GM18951 (cell line): Measurements from ENCODE around the gene EDC4.

Experiments
- POLR2A ChIP-seq: IDR thresholded peaks from 4 replicates; pipeline ENCODE4 v1.6.1; 2011; ENCODE audit warnings: mild to moderate bottlenecking; ENCODE audit not compliant: insufficient read length, insufficient read depth; ENCODE audit errors: extremely low read depth
- in situ Hi-C: fragments of 300-500 bp; cut with MboI; formaldehyde crosslinking; loops from one replicate; pipeline ENCODE4 v1.12.0; 2022; ENCODE audit warnings: low sequenced_read_pairs, mixed read lengths, inconsistent platforms; ENCODE audit not compliant: unreplicated experiment

The EDC4 gene

GRCh38 chr16:67878232-67878631 lies 5.4 kb downstream of the EDC4 start:
- no peak for TF ChIP-seq POLR2A
- in situ Hi-C loops = no loop called here

GRCh38 chr16:67878846-67879245 lies 6.0 kb downstream of the EDC4 start:
- in situ Hi-C loops = no loop called here
- no peak for TF ChIP-seq POLR2A

- in situ Hi-C loops = no loop called here
- no peak for TF ChIP-seq POLR2A
Measured at GRCh38 chr16:67879462-67879861, 6.6 kb downstream of the EDC4 start.

- TF ChIP-seq POLR2A = no peak
- in situ Hi-C loops = no loop called here
Measured at GRCh38 chr16:67879936-67880335, 7.1 kb downstream of the EDC4 start.

GRCh38 chr16:67880584-67880983 lies 7.7 kb downstream of the EDC4 start:
- TF ChIP-seq POLR2A = no peak
- in situ Hi-C loops = no loop called here

- in situ Hi-C loops = no loop called here
- no peak for TF ChIP-seq POLR2A
Measured at GRCh38 chr16:67881621-67882161, 8.8 kb downstream of the EDC4 start.

- in situ Hi-C loops = no loop called here
- no peak for TF ChIP-seq POLR2A
Measured at GRCh38 chr16:67882374-67883145, 9.7 kb downstream of the EDC4 start.

- no peak for TF ChIP-seq POLR2A
- in situ Hi-C loops = no loop called here
Measured at GRCh38 chr16:67883146-67883871, 10.5 kb downstream of the EDC4 start.

GRCh38 chr16:67883872-67884261 lies 11.0 kb downstream of the EDC4 start:
- in situ Hi-C loops = no loop called here
- TF ChIP-seq POLR2A = no peak

- in situ Hi-C loops = no loop called here
Measured at GRCh38 chr16:67884684-67885083, 11.8 kb downstream of the EDC4 start, which contains the start of gene NRN1L. Gene NRN1L (plus strand): TSS chr16:67884885. CDS start chr16:67884904, 19 bp downstream.

GRCh38 chr16:67885545-67885944 lies 12.7 kb downstream of the EDC4 start:
- in situ Hi-C loops = no loop called here
- TF ChIP-seq POLR2A = no peak

More at GRCh38 chr16:67884684-67885083, 11.8 kb downstream of the EDC4 start, which contains the start of gene NRN1L:
- TF ChIP-seq POLR2A = no peak

- no peak for TF ChIP-seq POLR2A
- in situ Hi-C loops = no loop called here
Measured at GRCh38 chr16:67885976-67886375, 13.1 kb downstream of the EDC4 start.

GRCh38 chr16:67886387-67886786 lies 13.5 kb downstream of the EDC4 start:
- in situ Hi-C loops = no loop called here
- no peak for TF ChIP-seq POLR2A
